GM12865 (cell line): ENCODE data around the gene RNF214.

ENCODE experiments used
- DNase-seq: peaks from one replicate; pipeline ENCODE4 v3.0.0; 2010; ENCODE audit warnings: low read depth
- H3K4me3 ChIP-seq: 2 replicates; pipeline ENCODE4 v1.5.1; 2011; ENCODE audit warnings: mild to moderate bottlenecking, low read depth, low read length, control low read depth
- CTCF ChIP-seq: IDR thresholded peaks from 2 replicates; pipeline ENCODE4 v1.5.1; 2011; ENCODE audit warnings: low read length, control low read depth, low read depth, inconsistent platforms; ENCODE audit not compliant: insufficient read depth; ENCODE audit errors: missing control alignments

The RNF214 gene

DNA sequence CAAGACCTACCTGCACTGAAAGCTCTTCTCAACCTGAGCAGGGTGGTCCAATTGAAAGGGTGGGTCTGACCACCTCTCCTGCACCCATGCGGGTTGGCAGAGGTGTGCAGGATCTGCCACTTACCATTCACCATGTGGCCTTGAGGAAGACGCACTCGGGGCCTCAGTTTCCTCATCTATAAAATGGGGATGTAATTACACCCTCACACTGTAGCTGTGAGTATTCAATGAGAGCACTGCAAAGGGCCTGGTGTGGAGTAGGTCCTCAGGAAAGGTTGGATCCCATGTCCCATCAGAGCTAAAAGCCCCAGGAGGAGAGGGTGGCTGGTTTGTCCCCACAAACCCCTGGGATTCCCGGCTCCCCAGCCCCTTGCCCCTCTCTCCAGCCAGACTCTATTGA lies 33.9 kb upstream of the RNF214 start:
- H3K4me3 ChIP-seq = no peak overlapping the region
- no peak for DNase-seq
- no peak for TF ChIP-seq CTCF

- no peak within 1 kb of the TSS for H3K4me3 ChIP-seq
- no peak for DNase-seq
- no peak for TF ChIP-seq CTCF
Measured at GRCh38 chr11:117199053-117199915, 33.2 kb upstream of the RNF214 start, which contains the start of gene TAGLN. Gene TAGLN, plus strand, starts transcription at chr11:117199370. Its CDS starts 3,644 bp downstream, at chr11:117203014.

DNA sequence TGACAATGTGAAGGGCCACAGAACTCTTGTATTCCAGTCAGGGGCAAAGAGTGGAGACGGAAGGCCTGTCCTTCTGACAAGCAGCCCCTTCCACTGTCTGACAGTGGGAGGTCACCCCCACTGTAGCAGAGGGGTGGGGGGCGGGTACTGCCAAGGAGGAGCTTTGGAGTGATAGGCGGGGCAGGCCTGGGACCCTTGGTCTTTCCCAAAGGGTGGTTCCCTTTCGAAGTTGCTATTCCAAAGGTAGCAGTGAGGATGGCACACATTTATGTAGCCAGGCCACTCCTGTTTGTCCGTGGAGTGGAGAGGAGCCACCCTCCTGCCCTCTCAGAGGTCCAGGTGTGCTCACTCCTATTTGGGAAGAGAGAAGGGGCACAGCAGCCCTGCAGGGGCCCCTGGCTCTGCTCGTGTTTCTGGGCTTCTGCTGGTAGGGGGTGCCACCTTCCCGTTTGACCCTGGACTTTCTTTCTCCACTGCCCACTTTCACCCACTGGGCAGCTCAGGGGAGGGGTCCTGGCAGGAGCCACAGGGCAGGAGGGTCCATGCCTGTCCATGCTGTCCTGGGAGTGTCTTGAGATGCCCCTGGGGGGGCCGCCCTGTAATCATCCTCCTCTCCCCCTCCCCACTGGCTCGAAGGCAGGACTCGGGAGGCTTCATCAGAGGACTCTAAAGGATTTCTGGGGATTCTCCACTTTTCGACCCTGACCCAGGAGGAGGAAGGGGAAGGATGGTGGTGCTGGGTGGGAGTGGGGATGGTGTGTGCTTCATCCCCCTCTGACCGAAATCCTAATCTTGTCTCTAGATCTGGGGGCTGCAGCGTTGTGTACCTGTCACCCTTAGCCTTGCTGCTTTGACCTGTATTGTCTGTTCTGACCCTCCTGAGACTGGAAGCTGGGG lies 32.3 kb upstream of the RNF214 start:
- no peak for DNase-seq
- no peak overlapping the region for H3K4me3 ChIP-seq
- no peak for TF ChIP-seq CTCF

- no peak overlapping the region for H3K4me3 ChIP-seq
- TF ChIP-seq CTCF = no peak
- no peak for DNase-seq
Measured at GRCh38 chr11:117200813-117201657, 31.4 kb upstream of the RNF214 start.

- TF ChIP-seq CTCF = no peak
- H3K4me3 ChIP-seq = no peak overlapping the region
- DNase-seq = no peak
Measured at GRCh38 chr11:117201658-117202305, 30.7 kb upstream of the RNF214 start.
